Kasumi-1 (cell line): Measurements from ENCODE around the gene TPM4.

ENCODE experiments used
- DNase-seq, 2 experiments: peaks; one replicate each; lab custom pipeline; 2025; lab: John Stamatoyannopoulos, UW

TPM4 gene

GRCh38 chr19:16127776-16128371 is 51.6 kb downstream of the TPM4 start:
- no peak for DNase-seq

DNA sequence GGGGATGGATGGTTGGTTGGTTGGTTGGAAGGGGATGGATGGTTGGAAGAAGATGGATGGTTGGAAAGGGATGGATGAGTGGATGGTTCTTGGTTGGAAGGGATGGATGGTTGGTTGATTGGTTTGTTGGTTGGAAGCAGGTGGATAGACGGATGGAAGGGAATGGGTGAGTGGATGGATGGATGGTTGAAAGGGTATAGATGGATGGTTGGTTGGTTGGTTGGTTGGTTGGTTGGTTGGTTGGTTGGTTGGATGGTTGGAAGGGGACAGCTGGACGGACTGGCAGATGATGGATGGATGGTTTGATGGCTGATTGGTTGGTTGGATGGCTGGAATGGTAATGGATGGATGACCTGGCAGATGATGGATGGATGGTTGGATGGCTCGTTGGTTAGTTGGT is 55.4 kb downstream of the TPM4 start:
- no peak for DNase-seq

DNA sequence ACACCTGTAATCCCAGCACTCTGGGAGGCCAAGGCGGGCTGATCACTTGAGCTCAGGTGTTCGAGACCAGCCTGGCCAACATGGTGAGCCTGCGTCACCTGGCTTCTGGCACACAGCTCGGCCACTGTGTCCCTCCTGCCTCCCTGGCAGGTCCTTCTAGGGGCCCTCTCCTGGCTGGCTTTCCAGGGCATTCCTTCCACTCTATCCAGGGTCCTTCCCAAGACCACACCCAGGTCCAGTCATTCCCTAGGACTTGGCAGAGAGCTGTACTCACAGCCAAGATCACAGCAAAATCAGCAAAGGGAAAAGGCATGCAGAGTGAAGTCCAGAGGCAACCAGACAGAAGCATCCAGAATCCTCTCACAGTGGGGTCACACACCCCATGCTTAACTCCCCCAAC is 57.5 kb downstream of the TPM4 start:
- DNase-seq, result no peak

DNA sequence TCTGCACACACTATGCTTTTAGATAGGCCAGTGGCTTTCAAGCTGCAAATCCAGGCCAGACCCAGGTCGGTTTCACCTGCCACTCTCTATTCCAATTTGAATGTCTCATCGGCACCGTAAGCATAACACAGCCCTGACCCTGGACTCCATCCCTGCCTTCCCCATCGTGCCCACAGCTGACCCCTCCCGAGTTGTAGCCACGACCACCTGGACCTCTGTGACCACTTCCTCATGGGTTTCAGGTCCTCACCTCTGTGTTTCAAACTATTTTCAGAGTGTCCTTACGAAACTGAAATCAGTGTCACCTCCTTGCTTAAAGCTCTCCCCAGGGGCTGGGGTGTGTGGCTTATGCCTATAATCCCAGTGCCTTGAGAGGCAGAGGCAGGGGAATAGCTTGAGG is 58.2 kb downstream of the TPM4 start:
- DNase-seq, result no peak

DNA sequence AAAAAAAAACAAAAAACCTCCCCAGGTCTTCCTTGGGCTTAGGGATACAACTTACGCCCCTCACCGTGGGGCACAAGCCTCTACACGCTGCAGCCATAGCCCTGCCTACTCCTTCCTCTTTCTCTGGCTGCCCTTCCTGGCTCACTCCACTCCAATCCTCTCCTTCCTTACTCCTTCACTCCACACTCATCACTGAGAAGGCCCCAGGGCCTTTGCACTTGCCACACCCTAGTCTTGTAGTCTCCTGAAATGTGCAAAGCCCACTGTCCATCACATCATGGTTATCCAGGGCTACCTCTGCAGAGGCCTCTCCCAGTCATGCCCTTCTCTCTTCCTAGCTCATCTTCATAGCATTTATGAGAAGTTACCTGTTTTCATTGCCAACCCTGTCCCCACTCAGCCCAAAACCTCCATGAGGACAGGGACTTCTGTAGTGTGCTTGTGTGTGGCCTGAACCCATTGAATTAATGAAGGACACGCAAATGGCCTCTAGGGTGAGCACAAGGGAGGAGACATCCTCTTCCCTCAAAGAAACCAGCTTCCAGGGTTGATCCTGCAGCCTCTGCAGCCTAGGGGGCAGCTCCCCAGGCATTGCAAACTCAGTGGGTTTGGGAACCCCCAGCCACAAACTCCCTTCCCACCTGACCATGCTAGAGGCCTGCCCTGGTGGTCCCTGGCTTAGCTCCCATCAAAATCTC is 59.3 kb downstream of the TPM4 start:
- no peak for DNase-seq

DNA sequence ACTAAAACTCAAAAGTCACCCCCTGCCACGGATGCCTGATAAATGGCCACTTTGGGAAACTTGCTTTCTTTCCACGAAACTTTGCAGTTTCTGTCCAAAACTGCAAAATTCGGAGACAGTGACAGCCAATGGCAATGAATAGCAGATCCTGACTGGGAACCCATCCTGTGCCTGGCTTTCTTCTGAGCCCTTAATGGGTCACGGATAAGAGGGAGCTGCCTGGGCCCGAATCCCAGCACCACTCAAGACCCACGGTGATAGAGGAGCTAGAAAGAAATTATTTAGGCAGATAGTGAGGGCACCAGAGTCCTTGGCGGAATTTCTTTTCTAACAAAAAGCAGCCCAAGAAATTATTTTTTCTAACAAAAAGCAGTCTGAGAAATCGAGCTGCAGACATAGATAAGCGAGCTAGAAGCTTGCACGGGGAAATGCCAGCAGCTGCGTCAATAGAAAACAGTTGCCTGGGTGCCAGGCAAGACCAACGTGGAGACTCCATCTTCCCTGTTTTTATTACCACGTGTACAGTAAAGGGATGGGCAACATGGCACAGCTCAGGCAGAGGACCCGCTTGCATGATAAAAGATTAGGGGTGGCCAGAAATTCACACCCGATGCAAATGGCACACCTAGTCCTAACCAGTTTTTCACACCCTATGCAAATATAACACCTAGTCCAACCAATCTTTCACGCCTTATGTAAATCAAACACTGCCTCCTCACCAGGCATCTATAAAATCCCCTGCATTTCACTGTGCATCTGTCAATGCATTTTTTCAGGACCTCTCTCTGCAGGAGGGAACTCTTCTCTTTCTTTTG is 60.1 kb downstream of the TPM4 start:
- no peak for DNase-seq

- peak; percentile 25 to 59 for DNase-seq
Measured at GRCh38 chr19:16139752-16140151, 63.5 kb downstream of the TPM4 start.

DNA sequence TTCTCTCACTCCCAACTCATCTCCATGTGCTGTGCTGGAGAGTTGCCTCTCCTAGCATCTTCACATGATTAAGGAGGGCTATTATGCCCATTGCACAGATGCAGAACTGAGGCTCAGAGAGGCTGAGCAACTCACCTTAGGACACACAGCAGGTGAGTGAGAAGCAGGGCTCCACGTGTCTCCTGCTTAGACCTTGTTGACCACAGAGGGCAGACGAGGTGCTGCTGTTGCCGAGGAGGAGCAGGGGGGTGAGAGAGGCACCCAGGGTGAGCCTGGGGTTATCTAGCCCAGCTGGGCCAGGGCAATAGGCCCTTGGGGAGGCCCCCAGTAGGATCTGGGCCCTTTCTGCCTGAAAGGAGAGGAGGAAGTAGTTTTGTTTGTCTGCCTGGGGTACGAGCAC is 64.7 kb downstream of the TPM4 start:
- peak; percentile 31 to 41 for DNase-seq

- DNase-seq, result no peak
Measured at GRCh38 chr19:16142032-16142580, 65.8 kb downstream of the TPM4 start.

- DNase-seq, result no peak
Measured at GRCh38 chr19:16143399-16144215, 67.3 kb downstream of the TPM4 start, which contains the start of gene HSH2D. HSH2D (plus strand) TSS chr19:16143685; CDS start chr19:16148751, 5,066 bp downstream.

DNA sequence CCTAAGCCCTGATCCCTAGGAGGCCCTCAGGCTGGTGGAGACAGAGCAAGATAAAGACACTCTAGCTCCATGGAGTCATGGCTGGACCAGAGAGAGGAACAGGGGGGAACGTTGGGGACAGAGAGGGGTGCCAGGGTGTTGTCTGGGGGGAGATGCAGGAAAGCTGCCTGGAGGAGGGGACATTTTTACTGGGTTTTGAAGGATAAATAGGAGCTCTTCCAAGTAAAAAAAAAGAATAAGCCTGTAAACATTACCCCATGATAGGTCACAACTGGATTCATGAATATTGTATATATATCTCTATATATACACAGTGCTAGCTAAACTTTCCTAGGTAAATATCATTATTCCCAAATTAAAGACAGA is 67.9 kb downstream of the TPM4 start:
- no peak for DNase-seq

DNA sequence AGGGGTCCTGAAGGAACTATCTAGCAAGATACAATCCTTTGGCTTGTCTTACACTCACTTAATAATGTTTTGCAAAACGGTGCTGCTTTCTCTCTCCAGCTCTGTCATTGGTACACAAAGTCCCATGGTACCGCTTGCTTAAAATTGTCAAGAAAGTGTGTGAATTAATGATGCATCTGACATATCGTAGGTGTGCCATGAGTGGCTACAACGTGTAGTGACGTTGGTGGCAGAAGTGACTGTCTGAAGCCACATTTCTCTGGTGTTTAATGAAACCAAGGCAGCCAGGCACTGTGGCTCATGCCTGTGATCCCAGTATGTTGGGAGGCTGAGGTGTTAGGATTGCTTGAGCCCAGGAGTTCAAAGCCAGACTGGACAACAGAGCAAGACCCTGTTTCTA is 69.8 kb downstream of the TPM4 start:
- DNase-seq, result no peak

DNA sequence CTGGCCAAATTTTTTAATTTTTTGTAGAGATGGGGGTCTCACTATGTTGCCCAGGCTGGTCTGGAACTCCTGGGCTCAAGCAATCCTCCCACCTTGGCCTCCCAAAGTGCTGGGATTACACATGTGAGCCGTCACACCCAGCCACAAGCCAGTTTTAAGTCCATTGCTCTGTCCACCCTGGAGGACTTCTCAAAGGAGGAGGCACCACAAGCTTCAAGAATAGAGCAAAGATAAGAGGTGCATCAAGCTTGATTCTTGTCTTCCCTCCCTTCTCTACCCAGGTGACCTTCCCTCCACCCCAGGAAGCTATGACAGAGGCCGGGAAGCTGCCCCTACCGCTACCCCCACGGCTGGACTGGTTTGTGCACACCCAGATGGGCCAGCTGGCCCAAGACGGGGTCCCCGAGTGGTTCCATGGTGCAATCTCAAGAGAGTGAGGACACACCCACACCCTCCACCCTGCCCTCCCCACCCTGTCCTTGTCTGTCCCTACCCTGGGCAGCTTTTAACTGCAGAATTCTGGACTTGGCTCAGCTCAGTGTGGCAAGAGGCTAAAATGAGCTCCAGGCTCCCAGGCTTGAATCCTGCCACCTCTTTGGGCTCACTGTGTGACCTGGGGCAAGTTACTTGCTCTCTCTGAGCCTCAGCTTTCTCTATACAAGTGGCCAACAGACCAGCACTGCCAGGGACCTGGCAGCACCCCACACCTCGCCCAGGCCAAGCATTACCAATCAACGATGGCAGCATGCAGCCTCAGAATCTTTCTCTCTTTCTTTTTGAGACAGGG is 72.3 kb downstream of the TPM4 start:
- DNase-seq, result no peak
